OCI-LY3 (cell line): ENCODE measurements around the gene RAD51B.
A peak's percentile ranks its signal among the peaks of the same experiment; 100 is the strongest.

ENCODE experiments used
- H2AFZ ChIP-seq: fragments of 200-600, 300-600 bp; shearing (Covaris generic); 2 replicates; pipeline ENCODE4 v1.6.0; 2014; ENCODE audit warnings: antibody characterized with exemption, low read depth, low read length
- H3K27ac ChIP-seq: fragments of 200-600, 300-600 bp; sonication (generic); 2 replicates; pipeline ENCODE4 v1.5.1; 2014; ENCODE audit warnings: mild to moderate bottlenecking, low read length, moderate library complexity, mixed read lengths
- H3K27me3 ChIP-seq: fragments of 200-600, 300-600 bp; sonication (generic); 2 replicates; pipeline ENCODE4 v1.6.1; 2014; ENCODE audit warnings: low read depth, low read length, mixed read lengths
- H3K36me3 ChIP-seq: fragments of 200-600, 300-600 bp; sonication (generic); replicated peaks from 2 replicates; pipeline ENCODE3; 2014; ENCODE audit warnings: low read depth, low read length, mixed read lengths
- H3K4me1 ChIP-seq: fragments of 300-600, 200-600 bp; sonication (generic); 2 replicates; pipeline ENCODE4 v1.6.1; 2014; ENCODE audit warnings: low read length, mixed read lengths
- H3K4me2 ChIP-seq: fragments of 200-600, 300-600 bp; sonication (generic); 2 replicates; pipeline ENCODE4 v1.6.1; 2014; ENCODE audit warnings: low read length, mixed read lengths
- H3K4me3 ChIP-seq: fragments of 300-600, 200-600 bp; sonication (generic); 2 replicates; pipeline ENCODE4 v1.5.1; 2014; ENCODE audit warnings: antibody characterized with exemption, mild to moderate bottlenecking, low read length, moderate library complexity
- H3K79me2 ChIP-seq: fragments of 300-600, 200-600 bp; shearing (Covaris generic); 2 replicates; pipeline ENCODE4 v1.6.1; 2014; ENCODE audit warnings: mild to moderate bottlenecking, low read length, mixed read lengths
- H3K9ac ChIP-seq: fragments of 300-600, 200-600 bp; shearing (Covaris generic); 2 replicates; pipeline ENCODE4 v1.6.0; 2014; ENCODE audit warnings: mild to moderate bottlenecking, low read length, moderate library complexity
- H3K9me3 ChIP-seq: fragments of 200-600, 300-600 bp; shearing (Covaris generic); 2 replicates; pipeline ENCODE4 v1.6.1; 2014; ENCODE audit warnings: low read length, mixed read lengths; ENCODE audit not compliant: insufficient read depth
- H4K20me1 ChIP-seq: fragments of 200-600, 300-600 bp; sonication (generic); 2 replicates; pipeline ENCODE4 v1.6.1; 2016; ENCODE audit warnings: low read length, mixed read lengths; ENCODE audit not compliant: insufficient read depth
- EZH2phosphoT487 ChIP-seq: fragments of 200-600 bp; shearing (Covaris generic); IDR thresholded peaks from 2 replicates; pipeline ENCODE4 v1.6.1; 2018; ENCODE audit warnings: antibody characterized with exemption, mixed run types, low read depth
- TF ChIP-seq, protein P1 (sequence below): fragments of 200-600, 300-600 bp; sonication (generic); IDR thresholded peaks from 2 replicates; pipeline ENCODE4 v1.5.1; 2014; ENCODE audit warnings: antibody characterized with exemption, low read length, low read depth

Gene RAD51B

DNA sequence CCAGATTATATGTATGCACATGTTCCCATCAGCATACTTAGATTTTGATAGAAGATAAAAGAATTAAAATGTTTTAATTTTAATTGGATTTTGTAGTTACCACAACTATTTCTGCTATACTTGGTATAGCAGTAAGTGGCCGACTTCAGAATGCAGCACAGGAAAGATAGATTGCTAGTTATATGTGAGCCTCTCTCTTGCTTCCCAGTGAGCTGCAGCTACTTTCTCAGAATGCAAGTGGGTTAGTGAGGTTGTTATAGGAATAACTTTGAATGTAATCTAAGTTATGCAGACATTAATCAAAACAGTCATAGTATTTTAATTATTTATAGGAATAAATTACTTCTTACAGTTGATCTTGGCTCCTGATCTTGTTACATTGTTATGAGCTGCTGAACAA lies 240.6 kb downstream of the RAD51B start:
- Histone ChIP-seq H3K9ac (no peak overlapping the region), H2AFZ (no peak overlapping the region), H3K4me2 (no peak overlapping the region)

GRCh38 chr14:68062651-68063050 lies 243.1 kb downstream of the RAD51B start:
- Histone ChIP-seq H4K20me1 (no peaks in the 10 kb centered on the region), H3K27me3 (no peaks in the 10 kb centered on the region), H2AFZ (no peak overlapping the region), H3K27ac (no peak overlapping the region), H3K4me1 (no peaks in the 10 kb centered on the region), H3K36me3 (no peaks in the 10 kb centered on the region), H3K4me2 (no peak overlapping the region), H3K79me2 (no peaks in the 10 kb centered on the region), H3K4me3 (no peak overlapping the region), H3K9me3 (peaks cover 9% of the 10 kb centered on the region; the same call in 1 of the 2 replicates), H3K9ac (no peak overlapping the region)
- no peak for TF ChIP-seq EZH2phosphoT487
- TF ChIP-seq, protein P1, sequence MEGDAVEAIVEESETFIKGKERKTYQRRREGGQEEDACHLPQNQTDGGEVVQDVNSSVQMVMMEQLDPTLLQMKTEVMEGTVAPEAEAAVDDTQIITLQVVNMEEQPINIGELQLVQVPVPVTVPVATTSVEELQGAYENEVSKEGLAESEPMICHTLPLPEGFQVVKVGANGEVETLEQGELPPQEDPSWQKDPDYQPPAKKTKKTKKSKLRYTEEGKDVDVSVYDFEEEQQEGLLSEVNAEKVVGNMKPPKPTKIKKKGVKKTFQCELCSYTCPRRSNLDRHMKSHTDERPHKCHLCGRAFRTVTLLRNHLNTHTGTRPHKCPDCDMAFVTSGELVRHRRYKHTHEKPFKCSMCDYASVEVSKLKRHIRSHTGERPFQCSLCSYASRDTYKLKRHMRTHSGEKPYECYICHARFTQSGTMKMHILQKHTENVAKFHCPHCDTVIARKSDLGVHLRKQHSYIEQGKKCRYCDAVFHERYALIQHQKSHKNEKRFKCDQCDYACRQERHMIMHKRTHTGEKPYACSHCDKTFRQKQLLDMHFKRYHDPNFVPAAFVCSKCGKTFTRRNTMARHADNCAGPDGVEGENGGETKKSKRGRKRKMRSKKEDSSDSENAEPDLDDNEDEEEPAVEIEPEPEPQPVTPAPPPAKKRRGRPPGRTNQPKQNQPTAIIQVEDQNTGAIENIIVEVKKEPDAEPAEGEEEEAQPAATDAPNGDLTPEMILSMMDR, result no peak

More for the DNA sequence above, 240.6 kb downstream of the RAD51B start:
- no peak overlapping the region for H3K4me3 ChIP-seq
- H3K27ac ChIP-seq, result no peak overlapping the region
- H4K20me1 ChIP-seq, result no peaks in the 10 kb centered on the region
- H3K9me3 ChIP-seq, result peaks cover 9% of the 10 kb centered on the region; the same call in 1 of the 2 replicates
- H3K27me3 ChIP-seq, result no peaks in the 10 kb centered on the region
- H3K4me1 ChIP-seq, result no peaks in the 10 kb centered on the region
- H3K36me3 ChIP-seq, result no peaks in the 10 kb centered on the region
- no peaks in the 10 kb centered on the region for H3K79me2 ChIP-seq
- no peak for TF ChIP-seq EZH2phosphoT487
- TF ChIP-seq, protein P1, result no peak

GRCh38 chr14:68065322-68065721 lies 245.7 kb downstream of the RAD51B start:
- H3K9ac ChIP-seq, result no peak overlapping the region
- H4K20me1 ChIP-seq, result no peaks in the 10 kb centered on the region
- no peaks in the 10 kb centered on the region for H3K36me3 ChIP-seq
- H3K4me1 ChIP-seq, result no peaks in the 10 kb centered on the region
- H3K27me3 ChIP-seq, result no peaks in the 10 kb centered on the region
- H3K79me2 ChIP-seq, result no peaks in the 10 kb centered on the region
- H3K27ac ChIP-seq, result no peak overlapping the region
- H3K4me2 ChIP-seq, result no peak overlapping the region
- TF ChIP-seq EZH2phosphoT487, result no peak
- TF ChIP-seq, protein P1, result no peak
- H2AFZ ChIP-seq, result no peak overlapping the region
- no peak overlapping the region for H3K4me3 ChIP-seq
- peaks cover 13% of the 10 kb centered on the region; the same call in 1 of the 2 replicates for H3K9me3 ChIP-seq

- TF ChIP-seq EZH2phosphoT487, result no peak
- TF ChIP-seq, protein P1, result 0 out of 2 replicates have a peak, but pooled peaks have one; percentile 11
- Histone ChIP-seq H3K79me2 (no peaks in the 10 kb centered on the region), H3K4me2 (no peak overlapping the region), H3K27ac (no peak overlapping the region), H2AFZ (no peak overlapping the region), H3K36me3 (no peaks in the 10 kb centered on the region), H4K20me1 (no peaks in the 10 kb centered on the region), H3K9me3 (no peaks in the 10 kb centered on the region), H3K4me3 (no peak overlapping the region), H3K9ac (no peak overlapping the region), H3K4me1 (no peaks in the 10 kb centered on the region), H3K27me3 (no peaks in the 10 kb centered on the region)
These were observed 255.3 kb downstream of the RAD51B start for GRCh38 chr14:68074765-68075381.
